MCF 10A (cell line): Measurements from ENCODE around the gene CCR5AS.
"Not testable (repeated sequence)": the region's sequence is repeated elsewhere in the genome, so short reads cannot be mapped to it uniquely, and the experiment has no call there.

ENCODE experiments used
- BruUV-seq: library from RNA; stranded (reverse); fragments of 400-500 nt; replicated peaks from 2 replicates; lab custom pipeline; 2021; lab: Mats Ljungman, UMichigan
- CTCF ChIA-PET: fragments of 300-600 bp; sonication (Branson Sonifier 250); formaldehyde crosslinking; extraction: SDS; loops from one replicate; lab custom pipeline; 2021; ENCODE audit warnings: antibody characterized with exemption, inconsistent platforms; lab: Yijun Ruan, JAX
- POLR2A ChIA-PET: fragments of 300-600, 350-650 bp; sonication (Branson Sonifier 250); formaldehyde crosslinking; extraction: SDS; loops from one replicate; lab custom pipeline; 2020; ENCODE audit warnings: antibody characterized with exemption, inconsistent platforms; lab: Yijun Ruan, JAX
- DNase-seq: peaks from one replicate; pipeline ENCODE4 v3.0.0-alpha.2; 2018; ENCODE audit not compliant: unreplicated experiment
- H3K27ac Mint-ChIP-seq: one replicate; pipeline ENCODE4 v1.8.0; 2022; ENCODE audit warnings: mild to moderate bottlenecking, low read depth, mixed read lengths; ENCODE audit not compliant: unreplicated experiment
- H3K27me3 Mint-ChIP-seq: one replicate; pipeline ENCODE4 v1.8.0; 2022; ENCODE audit warnings: mixed read lengths; ENCODE audit not compliant: insufficient read depth, unreplicated experiment
- H3K36me3 Mint-ChIP-seq: one replicate; pipeline ENCODE4 v1.8.0; 2022; ENCODE audit warnings: mild to moderate bottlenecking, moderate library complexity, mixed read lengths; ENCODE audit not compliant: insufficient read depth, unreplicated experiment
- H3K4me1 Mint-ChIP-seq: one replicate; pipeline ENCODE4 v1.8.0; 2022; ENCODE audit warnings: mixed read lengths; ENCODE audit not compliant: insufficient read depth, unreplicated experiment
- H3K4me3 Mint-ChIP-seq: one replicate; pipeline ENCODE4 v1.8.0; 2022; ENCODE audit warnings: mild to moderate bottlenecking, moderate library complexity, mixed read lengths; ENCODE audit not compliant: unreplicated experiment
- H3K9me3 Mint-ChIP-seq: one replicate; pipeline ENCODE4 v1.8.0; 2022; ENCODE audit warnings: mixed read lengths; ENCODE audit not compliant: unreplicated experiment
- intact Hi-C: fragments of 100-400 bp; cut with micrococcal nuclease; formaldehyde crosslinking; loops from 2 replicates; pipeline ENCODE4 v1.14.1; 2022
- TF ChIP-seq, protein P1 (sequence below): fragments of 200-600 bp; IDR thresholded peaks from one replicate; pipeline ENCODE4 v1.8.0; 2022; ENCODE audit warnings: antibody characterized with exemption, mild to moderate bottlenecking; ENCODE audit not compliant: unreplicated experiment

The CCR5AS gene

DNA sequence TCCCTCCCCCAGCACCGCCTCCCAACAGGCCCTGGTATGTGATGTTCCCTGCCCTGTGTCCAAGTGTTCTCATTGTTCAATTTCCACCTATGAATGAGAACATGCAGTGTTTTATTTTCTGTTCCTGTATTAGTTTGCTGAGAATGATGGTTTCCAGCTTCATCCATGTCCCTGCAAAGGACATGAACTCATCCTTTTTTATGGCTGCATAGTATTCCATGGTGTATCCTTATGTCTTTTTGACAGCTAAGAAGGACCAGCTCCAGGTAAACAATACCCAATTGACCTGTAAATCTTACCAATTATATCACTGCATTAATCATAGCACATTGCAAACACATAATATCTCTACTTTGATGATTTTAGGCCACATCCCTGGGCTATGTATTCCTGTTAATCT lies 24.0 kb upstream of the CCR5AS start:
- CTCF ChIA-PET = interaction anchor here (0.6 to 1.1 kb wide), 2 partner anchors 19 to 335 kb away, joined by 3 read pairs; no protein-coding TSS in a partner anchor
- BruUV-seq = not testable (repeated sequence)

DNA sequence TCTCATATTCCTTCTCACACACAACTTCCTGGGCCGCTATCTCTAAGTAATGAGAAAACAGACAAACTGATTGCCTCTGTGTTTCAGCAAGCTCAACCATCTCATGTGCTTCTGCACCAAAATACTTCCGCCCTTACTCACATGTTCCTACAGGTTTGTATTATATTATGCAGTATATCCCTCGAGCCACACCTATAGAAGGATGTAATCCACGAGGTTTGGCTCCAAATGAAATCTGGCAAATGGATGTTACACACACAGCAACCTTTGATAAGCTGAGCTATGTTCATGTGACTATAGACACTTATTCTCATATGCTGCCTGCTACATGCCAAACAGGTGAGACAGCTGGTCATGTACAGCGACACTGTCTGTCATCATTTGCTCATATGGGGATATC lies 22.8 kb upstream of the CCR5AS start:
- Mint-ChIP-seq H3K27me3 (no peaks in the 10 kb centered on the region), H3K4me3 (no peak overlapping the region), H3K27ac (peak overlapping the region; percentile 40), H3K36me3 (no peaks in the 10 kb centered on the region), H3K4me1 (peaks cover 13% of the 10 kb centered on the region), H3K9me3 (peaks cover 9% of the 10 kb centered on the region)
- TF ChIP-seq, protein P1, sequence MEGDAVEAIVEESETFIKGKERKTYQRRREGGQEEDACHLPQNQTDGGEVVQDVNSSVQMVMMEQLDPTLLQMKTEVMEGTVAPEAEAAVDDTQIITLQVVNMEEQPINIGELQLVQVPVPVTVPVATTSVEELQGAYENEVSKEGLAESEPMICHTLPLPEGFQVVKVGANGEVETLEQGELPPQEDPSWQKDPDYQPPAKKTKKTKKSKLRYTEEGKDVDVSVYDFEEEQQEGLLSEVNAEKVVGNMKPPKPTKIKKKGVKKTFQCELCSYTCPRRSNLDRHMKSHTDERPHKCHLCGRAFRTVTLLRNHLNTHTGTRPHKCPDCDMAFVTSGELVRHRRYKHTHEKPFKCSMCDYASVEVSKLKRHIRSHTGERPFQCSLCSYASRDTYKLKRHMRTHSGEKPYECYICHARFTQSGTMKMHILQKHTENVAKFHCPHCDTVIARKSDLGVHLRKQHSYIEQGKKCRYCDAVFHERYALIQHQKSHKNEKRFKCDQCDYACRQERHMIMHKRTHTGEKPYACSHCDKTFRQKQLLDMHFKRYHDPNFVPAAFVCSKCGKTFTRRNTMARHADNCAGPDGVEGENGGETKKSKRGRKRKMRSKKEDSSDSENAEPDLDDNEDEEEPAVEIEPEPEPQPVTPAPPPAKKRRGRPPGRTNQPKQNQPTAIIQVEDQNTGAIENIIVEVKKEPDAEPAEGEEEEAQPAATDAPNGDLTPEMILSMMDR = no peak
- ChIA-PET POLR2A (interaction anchor here (0.6 to 1.6 kb wide), 3 partner anchors 15 to 316 kb away, joined by 3 to 7 read pairs (median 3); no protein-coding TSS in a partner anchor), CTCF (interaction anchor here (1.0 to 1.4 kb wide), 3 partner anchors 10 to 52 kb away, joined by 3 to 7 read pairs (median 3); no protein-coding TSS in a partner anchor)
- BruUV-seq = no TSS peak
- intact Hi-C loops = no loop called here
- DNase-seq = peak; percentile 16

More for the DNA sequence above, 24.0 kb upstream of the CCR5AS start:
- POLR2A ChIA-PET, H3K27me3 Mint-ChIP-seq, H3K27ac Mint-ChIP-seq, H3K4me3 Mint-ChIP-seq, H3K36me3 Mint-ChIP-seq, H3K9me3 Mint-ChIP-seq, DNase-seq, intact Hi-C loops: not testable (repeated sequence)
- peaks cover 13% of the 10 kb centered on the region for H3K4me1 Mint-ChIP-seq

DNA sequence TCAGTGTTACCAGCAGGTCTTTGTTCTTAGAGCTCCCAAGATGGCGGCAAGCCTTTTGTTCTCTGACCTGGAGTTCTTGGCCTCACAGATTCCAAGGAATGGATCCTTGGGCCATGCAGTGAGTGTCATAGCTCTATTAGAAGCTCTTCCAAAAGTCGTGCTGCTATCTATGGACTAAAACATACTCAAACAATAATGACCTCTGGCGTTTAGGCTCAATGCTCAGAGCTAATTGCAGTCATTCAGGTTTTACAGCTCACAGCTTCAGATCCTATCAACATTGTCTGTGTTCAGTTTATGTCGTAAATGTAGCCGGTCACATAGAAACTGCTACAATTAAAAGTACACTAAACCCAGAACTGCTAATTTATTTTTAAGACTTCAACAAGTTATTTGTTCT lies 22.4 kb upstream of the CCR5AS start:
- H3K4me1 Mint-ChIP-seq = peaks cover 13% of the 10 kb centered on the region
- peaks cover 9% of the 10 kb centered on the region for H3K9me3 Mint-ChIP-seq
- intact Hi-C loops = no loop called here
- DNase-seq = no peak
- TSS peak; percentile 62 for BruUV-seq
- no peaks in the 10 kb centered on the region for H3K36me3 Mint-ChIP-seq
- TF ChIP-seq, protein P1 = no peak
- CTCF ChIA-PET = interaction anchor here (1.0 to 1.4 kb wide), 4 partner anchors 10 to 491 kb away, joined by 3 to 7 read pairs (median 3); no protein-coding TSS in a partner anchor
- H3K4me3 Mint-ChIP-seq = no peak overlapping the region
- POLR2A ChIA-PET = interaction anchor here (0.6 to 1.6 kb wide), 2 partner anchors 14 to 43 kb away, joined by 3 to 7 read pairs; no protein-coding TSS in a partner anchor
- no peaks in the 10 kb centered on the region for H3K27me3 Mint-ChIP-seq
- peak overlapping the region; percentile 40 for H3K27ac Mint-ChIP-seq

DNA sequence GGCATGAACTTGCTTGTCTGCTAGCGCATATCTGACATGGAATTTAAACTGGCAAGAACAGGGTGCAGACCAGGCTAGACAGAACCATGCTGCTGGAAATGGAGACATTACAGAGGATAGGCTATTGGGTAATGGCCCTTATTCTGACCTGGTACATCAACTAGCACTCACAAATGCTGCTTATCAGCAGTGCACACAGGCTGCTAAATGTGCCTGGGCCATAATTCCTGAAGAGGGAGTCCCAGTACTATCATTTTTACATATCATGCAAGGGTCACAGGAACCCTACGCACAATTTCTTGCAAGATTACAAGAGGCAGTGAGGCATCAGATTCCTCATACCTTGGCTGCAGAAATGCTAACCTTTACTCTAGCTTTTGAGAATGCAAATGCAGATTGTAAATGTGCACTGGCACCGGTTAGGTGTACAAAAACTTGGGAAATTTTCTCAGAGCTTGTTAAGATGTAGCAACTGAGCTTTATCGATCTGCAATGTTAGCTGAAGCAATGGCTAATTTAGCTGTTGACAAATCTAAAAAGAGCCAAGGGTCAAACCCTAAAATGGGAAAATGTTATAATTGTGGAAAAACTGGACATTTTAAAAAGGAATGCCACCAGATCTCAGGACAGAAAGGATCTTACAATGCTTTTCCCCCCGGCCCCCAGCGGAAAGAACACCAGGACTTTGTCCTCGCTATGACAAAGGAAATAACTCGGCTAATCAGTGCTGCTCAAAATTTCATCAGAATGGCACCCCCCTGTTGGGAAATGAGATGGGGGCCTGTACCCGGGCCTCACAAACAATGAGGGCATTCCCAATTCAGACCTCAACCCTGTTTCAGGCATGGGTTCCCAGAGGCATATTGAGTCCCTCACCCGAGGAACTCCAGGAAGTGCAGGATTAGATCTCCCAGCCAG lies 21.3 kb upstream of the CCR5AS start:
- intact Hi-C loops = no loop called here
- POLR2A ChIA-PET = no interaction called here
- CTCF ChIA-PET = interaction anchor here (0.6 to 1.4 kb wide), 3 partner anchors 50 to 490 kb away, joined by 3 read pairs; no protein-coding TSS in a partner anchor
- H3K4me1 Mint-ChIP-seq = peaks cover 19% of the 10 kb centered on the region
- H3K36me3 Mint-ChIP-seq = no peaks in the 10 kb centered on the region
- H3K4me3 Mint-ChIP-seq = no peak overlapping the region
- BruUV-seq = no TSS peak
- TF ChIP-seq, protein P1 = no peak
- H3K27me3 Mint-ChIP-seq = no peaks in the 10 kb centered on the region
- no peak overlapping the region for H3K27ac Mint-ChIP-seq
- peaks cover 9% of the 10 kb centered on the region for H3K9me3 Mint-ChIP-seq
- no peak for DNase-seq

DNA sequence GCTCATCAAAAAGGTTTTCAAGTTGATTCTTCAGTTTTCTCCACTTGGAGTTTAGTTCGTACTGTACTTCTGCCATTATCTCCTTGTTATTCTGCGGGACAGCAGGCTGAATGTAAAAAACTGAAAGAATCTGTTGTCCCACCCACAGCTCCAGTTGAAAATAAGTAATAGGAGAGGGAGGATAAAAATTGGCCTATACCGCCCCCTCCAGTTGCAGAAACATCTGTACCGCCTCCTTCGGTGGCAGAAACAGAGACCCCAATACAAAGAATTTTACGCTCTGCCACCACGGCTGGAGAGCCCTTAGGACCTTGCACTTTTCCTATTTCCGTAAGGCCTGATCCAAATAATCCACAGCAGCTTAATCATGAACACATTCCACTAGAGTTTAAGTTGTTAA lies 20.5 kb upstream of the CCR5AS start:
- intact Hi-C loops, POLR2A ChIA-PET, H3K27me3 Mint-ChIP-seq, H3K9me3 Mint-ChIP-seq, BruUV-seq, H3K4me3 Mint-ChIP-seq, H3K27ac Mint-ChIP-seq, DNase-seq, H3K36me3 Mint-ChIP-seq: not testable (repeated sequence)
- CTCF ChIA-PET = interaction anchor here (0.6 kb wide), 1 partner anchor 175 kb away, joined by 3 read pairs; no protein-coding TSS in a partner anchor
- H3K4me1 Mint-ChIP-seq = peaks cover 27% of the 10 kb centered on the region

DNA sequence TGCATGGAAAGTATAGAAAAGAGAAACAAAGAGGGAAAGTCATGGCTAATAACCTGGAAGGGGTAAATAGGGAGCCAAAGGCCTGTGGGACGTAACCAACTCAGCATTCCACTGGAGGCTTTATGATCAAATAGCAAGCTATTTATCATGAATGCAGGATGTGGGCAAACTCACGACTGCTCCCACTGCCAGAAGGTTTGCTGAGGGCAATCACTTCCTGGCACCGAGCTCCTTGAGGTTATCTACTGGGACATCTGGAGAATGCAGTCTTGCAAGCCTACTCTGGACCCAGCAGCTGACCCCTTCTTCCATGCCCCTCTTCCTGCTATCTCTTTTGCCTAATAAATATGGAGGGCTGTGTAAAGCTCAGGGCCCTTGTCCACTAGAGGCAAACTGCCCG lies 19.6 kb upstream of the CCR5AS start:
- CTCF ChIA-PET, intact Hi-C loops, DNase-seq, H3K4me3 Mint-ChIP-seq, POLR2A ChIA-PET, H3K36me3 Mint-ChIP-seq, BruUV-seq, H3K9me3 Mint-ChIP-seq, H3K27ac Mint-ChIP-seq, H3K27me3 Mint-ChIP-seq: not testable (repeated sequence)
- peaks cover 29% of the 10 kb centered on the region for H3K4me1 Mint-ChIP-seq
